ENCODE measurements around the gene KRT83. TPM values are rescaled to one million over a fixed set of nuclear protein-coding genes. Genes with fewer than 3 reads are reported as not detected.

KRT83 gene
- not detected for total RNA-seq

DNA sequence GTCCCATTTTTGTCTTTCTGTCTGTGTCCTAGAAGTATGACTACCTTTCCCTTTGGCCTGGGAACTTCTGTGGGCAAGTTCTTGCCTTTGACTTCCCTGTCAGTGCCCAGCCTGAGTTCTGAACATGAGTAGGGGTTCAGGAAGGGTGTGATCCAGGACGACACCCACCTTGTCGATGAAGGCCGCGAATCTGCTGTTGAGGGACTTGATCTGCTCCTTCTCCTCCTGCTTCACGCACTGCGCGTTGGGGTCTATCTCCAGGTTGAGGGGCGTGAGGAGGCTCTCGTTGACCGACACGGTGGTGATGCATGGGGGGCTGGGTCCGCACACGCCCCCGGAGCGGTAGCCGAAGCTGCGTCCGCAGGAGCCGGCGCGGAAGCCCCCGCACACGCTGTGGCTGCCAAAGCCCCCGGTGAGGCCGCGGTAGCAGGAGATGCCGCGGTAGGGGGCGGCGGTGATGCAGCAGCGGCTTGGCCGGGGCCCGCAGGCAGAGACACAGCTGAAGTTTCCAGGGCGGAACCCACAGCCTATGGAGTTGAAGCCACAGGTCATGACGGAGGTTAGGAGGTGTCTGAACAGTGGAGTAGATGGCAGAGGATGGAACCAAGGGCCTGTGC is at the start of gene KRT83:
KRT83 (minus strand) TSS at position 615 of the 617 bp plus-strand sequence; CDS start at position 552, 63 bp downstream.
- Histone ChIP-seq H3K9me3 (no peaks in the 10 kb centered on the region), H3K27me3 (peaks cover 0 to 50% (median 0%) of the 10 kb centered on the region in 4 donors), H3K4me1 (no peaks in the 10 kb centered on the region), H3K36me3 (no peaks in the 10 kb centered on the region), H3K4me3 (no peak within 1 kb of the TSS), H3K27ac (no peak within 1 kb of the TSS)
- intact Hi-C loops (cut with DNase I), result no loop called here
- TF ChIP-seq CTCF (IDR thresholded peaks at IDR 0.05) (no peak), POLR2A (IDR thresholded peaks at IDR 0.05) (no peak)
- WGBS, 2 donors, result 74 to 94% methylated on average over 11 to 13 of the region's 35 CpGs
- no peak for DNase-seq

DNA sequence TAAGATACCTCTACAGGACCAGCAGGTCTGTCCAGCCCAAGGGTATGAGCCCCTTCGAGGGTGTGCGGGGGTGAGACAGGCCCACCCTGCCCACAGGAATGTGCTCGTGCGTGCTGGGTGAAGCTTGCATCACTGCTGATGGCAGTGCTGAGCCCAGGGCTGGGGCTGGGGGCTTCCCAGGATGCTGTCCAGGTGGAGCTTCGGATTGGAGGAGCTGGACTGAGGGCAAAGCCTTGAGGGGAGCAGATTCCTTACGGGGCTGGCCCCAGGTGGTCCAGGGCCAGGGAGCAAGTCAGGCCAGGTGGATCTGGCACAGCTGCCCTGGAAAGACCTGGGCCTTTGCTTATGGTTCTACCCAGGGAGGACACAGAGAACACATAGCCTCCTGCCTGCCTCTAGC is 48.6 kb upstream of the KRT83 start:
- H3K27me3 ChIP-seq, result peaks cover 0 to 10% (median 0%) of the 10 kb centered on the region in 4 donors
- peaks cover 6 to 27% (median 20%) of the 10 kb centered on the region in 3 donors for H3K4me1 ChIP-seq
- H3K9me3 ChIP-seq, result no peaks in the 10 kb centered on the region
- TF ChIP-seq CTCF (IDR thresholded peaks at IDR 0.05), result no peak
- no peak for TF ChIP-seq POLR2A (IDR thresholded peaks at IDR 0.05)
- no peak for DNase-seq
- WGBS, 2 donors, result 100% methylated on average over 1 to 3 of the region's 6 CpGs
- H3K27ac ChIP-seq, result no peak overlapping the region
- no peak overlapping the region for H3K4me3 ChIP-seq
- no peaks in the 10 kb centered on the region for H3K36me3 ChIP-seq
- intact Hi-C loops (cut with DNase I), result loop anchor here (10.0 kb wide), 1 partner anchor 145 kb away; no protein-coding TSS in a partner anchor

GRCh38 chr12:52369211-52369610 is 48.0 kb upstream of the KRT83 start:
- DNase-seq, result no peak
- Histone ChIP-seq H3K36me3 (no peaks in the 10 kb centered on the region), H3K9me3 (no peaks in the 10 kb centered on the region), H3K27ac (no peak overlapping the region), H3K4me1 (peaks cover 6 to 27% (median 20%) of the 10 kb centered on the region in 3 donors), H3K4me3 (no peak overlapping the region), H3K27me3 (peaks cover 0 to 10% (median 0%) of the 10 kb centered on the region in 4 donors)
- intact Hi-C loops (cut with DNase I), result no loop called here
- TF ChIP-seq CTCF (IDR thresholded peaks at IDR 0.05) (no peak), POLR2A (IDR thresholded peaks at IDR 0.05) (no peak)
- 79% methylated on average over 3 of the region's 3 CpGs; no CpG with 5 or more reads in 1 of the 2 donors for WGBS, 2 donors

DNA sequence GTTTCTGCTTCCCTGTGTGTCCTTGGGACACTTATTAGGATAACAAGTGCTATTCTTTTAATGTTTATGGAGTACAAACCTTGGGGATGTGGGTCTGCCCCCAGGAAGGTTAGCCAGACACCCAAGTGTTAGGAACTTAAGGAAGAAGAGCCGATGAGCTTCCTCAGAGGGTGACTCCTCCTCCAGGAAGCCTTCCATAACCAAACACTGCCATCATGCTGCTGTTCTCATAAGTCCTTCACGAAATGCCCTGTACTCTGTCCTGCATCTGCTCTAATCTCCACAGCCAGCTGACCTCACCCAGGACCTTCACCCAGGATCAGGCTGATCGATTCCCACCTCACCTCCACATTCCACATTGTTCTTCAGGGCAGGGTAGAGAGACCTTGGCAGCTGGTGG is 47.3 kb upstream of the KRT83 start:
- intact Hi-C loops (cut with DNase I), result no loop called here
- TF ChIP-seq CTCF (IDR thresholded peaks at IDR 0.05), result no peak
- no peak for TF ChIP-seq POLR2A (IDR thresholded peaks at IDR 0.05)
- H3K27ac ChIP-seq, result no peak overlapping the region
- WGBS, 2 donors, result 54 to 68% methylated on average over 3 of the region's 3 CpGs
- no peaks in the 10 kb centered on the region for H3K36me3 ChIP-seq
- no peaks in the 10 kb centered on the region for H3K9me3 ChIP-seq
- no peak overlapping the region for H3K4me3 ChIP-seq
- no peak for DNase-seq
- peaks cover 6 to 27% (median 20%) of the 10 kb centered on the region in 3 donors for H3K4me1 ChIP-seq
- H3K27me3 ChIP-seq, result peaks cover 0 to 10% (median 0%) of the 10 kb centered on the region in 4 donors

DNA sequence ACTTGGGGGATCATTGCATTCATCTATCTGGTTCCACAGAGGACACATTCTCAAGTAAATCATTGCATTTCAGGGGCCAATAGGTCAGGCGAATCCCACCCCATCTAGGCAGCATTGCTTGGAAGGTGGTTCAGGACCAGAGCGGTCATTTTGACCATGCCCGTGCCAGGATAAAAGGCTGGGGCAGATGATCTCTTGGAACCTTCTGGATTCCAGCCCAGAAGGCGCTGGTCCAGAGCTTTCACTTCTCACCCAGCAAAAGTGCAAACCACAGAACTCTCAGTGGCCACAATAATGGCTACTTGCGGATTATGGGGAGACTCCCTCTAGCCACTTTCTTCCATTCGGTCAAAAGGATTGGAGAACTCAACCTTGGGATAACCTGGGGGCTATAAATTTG is 46.7 kb upstream of the KRT83 start:
- TF ChIP-seq POLR2A (IDR thresholded peaks at IDR 0.05), result no peak
- Histone ChIP-seq H3K4me1 (peaks cover 6 to 26% (median 20%) of the 10 kb centered on the region in 3 donors), H3K9me3 (no peaks in the 10 kb centered on the region), H3K4me3 (no peak overlapping the region), H3K36me3 (no peaks in the 10 kb centered on the region), H3K27me3 (peaks cover 0 to 15% (median 0%) of the 10 kb centered on the region in 4 donors), H3K27ac (no peak overlapping the region)
- 77 to 86% methylated on average over 2 to 6 of the region's 6 CpGs for WGBS, 2 donors
- no peak for DNase-seq
- intact Hi-C loops (cut with DNase I), result no loop called here
